Measurements from ENCODE around the gene TMC7.

TMC7 gene

DNA sequence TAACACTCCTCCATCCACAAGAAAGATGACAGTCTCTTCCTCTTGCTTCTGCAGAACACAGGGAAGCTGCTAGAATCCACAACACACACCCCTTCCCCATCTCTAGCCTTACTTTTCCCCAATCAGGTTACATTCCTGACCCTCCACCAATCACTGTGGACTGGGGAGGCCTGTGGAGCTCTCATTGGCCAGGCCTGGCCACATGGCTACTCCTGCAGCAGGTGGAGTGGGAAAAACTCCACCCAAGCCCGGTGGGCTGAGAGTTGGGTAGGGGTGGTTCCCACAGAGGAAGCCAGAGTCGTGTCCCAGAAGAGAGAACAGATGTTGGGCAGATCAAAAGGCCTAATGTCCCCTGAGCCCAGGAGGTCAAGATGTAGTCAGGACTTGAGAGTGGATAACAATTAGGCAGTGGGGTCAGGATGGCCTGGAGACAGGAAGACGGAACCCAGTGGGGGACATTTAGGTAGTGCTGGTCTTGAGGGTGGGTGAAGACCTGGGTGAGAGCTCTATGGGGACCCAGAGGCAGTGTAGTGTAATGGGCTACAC, 105.7 kb downstream of the TMC7 start:
- no peak for DNase-seq (ENCODE audit: low read depth in 2 of 2)

GRCh38 chr16:19090916-19091315, 107.2 kb downstream of the TMC7 start:
- no peak for DNase-seq (ENCODE audit: low read depth in 2 of 2)

DNA sequence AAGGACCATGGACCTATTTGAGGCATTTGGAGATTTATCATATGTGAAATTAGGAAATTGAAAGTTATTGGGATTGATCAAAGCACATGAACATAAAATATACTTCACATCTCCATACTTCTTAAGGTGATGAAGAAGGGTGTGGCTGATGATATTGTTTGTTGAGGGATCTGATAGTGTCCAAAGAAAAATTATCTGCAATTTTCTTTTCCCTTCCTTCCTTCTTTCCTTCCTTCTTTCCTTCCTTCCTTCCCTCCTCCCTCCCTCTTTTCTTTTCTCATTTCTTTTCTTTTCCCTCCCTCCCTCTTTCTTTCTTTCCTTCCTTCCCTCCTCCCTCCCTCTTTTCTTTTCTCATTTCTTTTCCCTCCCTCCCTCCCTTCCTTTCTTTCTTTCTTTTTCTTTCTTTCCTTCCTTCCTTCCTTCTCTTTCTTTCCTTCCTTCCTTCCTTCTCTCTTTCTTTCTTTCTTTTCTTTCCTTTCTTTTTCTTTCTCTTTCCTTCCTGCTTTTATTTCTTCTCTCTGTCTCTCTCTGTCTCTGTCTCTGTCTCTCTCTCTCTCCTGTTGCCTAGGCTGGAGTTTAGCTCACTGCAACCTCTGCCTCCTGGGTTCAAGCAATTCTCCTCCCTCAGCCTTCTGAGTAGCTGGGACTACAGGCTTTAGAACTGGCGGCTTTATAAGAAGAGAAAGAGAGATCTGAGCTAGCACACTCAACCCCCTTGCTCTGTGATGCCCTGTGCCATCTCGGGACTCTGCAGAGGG, 109.1 kb downstream of the TMC7 start:
- no peak for DNase-seq (ENCODE audit: low read depth in 2 of 2)

- DNase-seq (ENCODE audit: low read depth in 2 of 2), result no peak
Observed at GRCh38 chr16:19093631-19094541, 110.2 kb downstream of the TMC7 start.

DNA sequence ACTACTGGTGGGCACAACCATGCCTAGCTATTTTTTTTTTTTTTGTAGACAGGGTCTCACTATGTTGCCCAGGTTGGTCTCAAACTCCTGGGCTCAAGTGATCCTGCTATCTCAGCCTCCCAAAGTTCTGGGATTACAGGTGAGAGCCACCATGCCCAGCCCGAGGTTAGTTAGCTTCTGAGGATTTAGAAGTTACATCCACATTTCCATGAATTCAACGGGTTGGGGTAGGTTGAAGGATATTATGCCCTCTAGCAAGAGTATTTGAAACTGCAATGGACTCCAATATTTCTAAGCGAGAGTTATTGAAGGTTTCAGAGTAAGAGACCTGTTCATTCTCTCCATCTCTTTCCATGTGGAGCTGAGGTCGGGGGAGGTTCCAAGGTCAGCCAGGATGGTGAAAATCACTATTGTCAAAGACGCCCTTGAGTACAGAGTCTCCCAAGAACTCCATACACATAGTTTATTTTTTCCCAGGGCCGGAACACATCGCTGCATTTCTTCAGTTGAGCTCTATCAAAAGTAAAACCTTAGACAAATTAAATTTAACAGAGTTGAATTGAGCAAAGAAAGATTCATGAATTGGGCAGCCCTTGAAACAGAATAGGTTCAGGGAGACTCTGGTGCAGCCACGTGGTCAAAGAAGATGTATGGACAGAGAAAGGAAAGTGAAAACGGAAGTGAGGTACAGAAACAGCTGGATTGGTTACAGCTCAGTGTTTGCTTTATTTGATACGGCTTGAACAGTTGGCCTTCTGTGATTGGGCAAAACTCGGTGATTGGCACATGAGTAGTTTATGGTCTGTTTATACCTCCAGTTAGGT, 111.0 kb downstream of the TMC7 start:
- no peak for DNase-seq (ENCODE audit: low read depth in 2 of 2)

DNA sequence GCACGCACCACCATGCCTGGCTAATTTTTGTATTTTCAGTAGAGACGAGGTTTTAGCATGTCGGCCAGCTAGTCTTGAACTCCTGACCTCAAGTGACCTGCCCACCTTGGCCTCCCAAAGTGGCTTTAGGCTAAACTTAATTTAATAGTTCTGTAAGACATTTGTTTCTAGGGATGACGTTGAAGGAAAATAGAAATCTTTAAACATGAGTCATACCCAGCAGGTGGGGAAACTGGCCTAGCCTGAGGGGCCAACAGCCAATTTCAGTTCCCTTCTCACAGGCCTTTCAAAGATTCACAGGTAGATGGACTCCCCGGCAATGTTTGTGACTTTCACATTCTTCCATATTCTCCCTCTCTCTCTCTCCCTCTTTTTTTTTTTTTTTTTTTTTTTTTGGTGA, 111.9 kb downstream of the TMC7 start:
- no peak for DNase-seq (ENCODE audit: low read depth in 2 of 2)

- no peak for DNase-seq (ENCODE audit: low read depth in 2 of 2)
Observed at GRCh38 chr16:19098173-19098572, 114.4 kb downstream of the TMC7 start.

GRCh38 chr16:19102187-19102872, 118.6 kb downstream of the TMC7 start:
- no peak for DNase-seq (ENCODE audit: low read depth in 2 of 2)

DNA sequence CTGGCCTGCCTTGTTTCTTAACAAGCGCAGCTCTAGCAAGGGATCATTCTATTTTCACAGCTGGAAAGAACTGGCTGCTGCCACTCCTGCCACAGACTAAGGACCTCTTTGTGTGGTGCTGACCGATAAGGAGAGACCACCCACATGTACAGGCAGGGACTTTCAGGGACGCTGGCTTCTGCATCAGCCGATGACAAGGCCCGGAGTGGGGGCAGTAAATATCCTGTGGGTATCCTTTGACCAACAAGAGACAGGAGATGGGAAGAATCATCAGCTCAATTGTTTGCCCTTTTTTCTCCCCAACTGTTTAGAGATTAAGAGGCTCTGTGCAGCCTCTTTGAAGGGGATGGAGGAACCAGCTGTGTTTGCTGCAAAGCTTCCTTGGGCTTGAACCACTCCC, 120.9 kb downstream of the TMC7 start:
- DNase-seq (ENCODE audit: low read depth in 2 of 2), result no peak

- DNase-seq (ENCODE audit: low read depth in 2 of 2), result no peak
Observed at GRCh38 chr16:19105131-19105530, 121.4 kb downstream of the TMC7 start.

GRCh38 chr16:19105891-19106624, 122.3 kb downstream of the TMC7 start:
- no peak for DNase-seq (ENCODE audit: low read depth in 2 of 2)

GRCh38 chr16:19106625-19107020, 122.9 kb downstream of the TMC7 start:
- DNase-seq (ENCODE audit: low read depth in 2 of 2), result no peak

- no peak for DNase-seq (ENCODE audit: low read depth in 2 of 2)
Observed at GRCh38 chr16:19108409-19109287, 124.9 kb downstream of the TMC7 start.

DNA sequence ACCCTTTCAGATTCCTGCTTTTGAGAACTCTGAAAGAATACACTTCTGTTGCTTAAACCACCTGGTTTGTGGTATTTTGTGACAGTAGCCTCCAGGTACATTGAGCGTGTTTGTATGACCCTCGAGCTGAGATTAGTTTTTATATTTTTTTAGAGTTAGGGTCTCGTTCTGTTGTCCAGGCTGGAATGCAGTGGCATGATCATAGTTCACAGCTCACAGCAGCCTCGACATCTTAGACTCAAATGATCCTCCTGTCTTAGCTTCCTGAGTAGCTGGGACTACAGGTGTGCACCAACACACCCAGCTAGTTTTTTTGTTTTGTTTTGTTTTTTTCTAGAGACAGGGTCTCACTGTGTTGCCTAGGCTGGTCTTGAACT, 125.5 kb downstream of the TMC7 start:
- no peak for DNase-seq (ENCODE audit: low read depth in 2 of 2)

DNA sequence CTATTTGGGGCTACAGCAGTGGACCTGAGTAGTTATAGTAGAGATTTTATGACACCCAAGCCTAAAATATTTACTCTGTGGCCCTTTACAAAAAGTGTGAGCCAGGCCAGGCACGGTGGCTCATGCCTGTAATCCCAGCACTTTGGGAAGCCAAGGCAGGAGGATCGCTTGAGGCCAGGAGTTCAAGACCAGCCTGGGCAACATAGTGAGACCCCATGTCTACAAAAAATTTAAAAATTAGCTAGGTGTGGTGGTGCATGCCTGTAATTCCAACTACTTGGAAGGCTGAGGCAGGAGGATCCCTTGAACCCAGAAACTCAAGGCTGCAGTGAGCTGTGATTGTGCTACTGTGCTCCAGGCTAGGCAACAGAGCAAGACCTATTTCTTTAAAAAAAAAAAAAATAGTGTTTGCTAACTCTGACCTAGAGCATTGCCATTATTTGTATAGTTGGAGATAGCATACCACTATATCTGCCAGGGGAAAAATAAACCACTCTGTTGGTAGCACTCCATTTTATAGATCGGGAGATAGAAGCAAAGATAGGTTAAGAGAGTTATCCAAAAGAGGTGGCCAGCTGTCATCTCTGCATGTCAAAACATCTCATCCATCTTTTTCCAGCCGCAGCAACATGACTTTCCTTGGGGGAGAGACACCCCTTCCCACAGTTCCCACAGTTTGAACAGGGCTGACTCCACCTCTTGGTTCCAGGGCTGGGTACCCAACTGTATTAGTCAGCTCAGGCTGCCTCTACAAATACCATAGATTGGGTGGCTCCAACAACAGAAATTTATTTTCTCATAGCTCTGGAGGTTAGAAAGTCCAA, 127.0 kb downstream of the TMC7 start:
- DNase-seq (ENCODE audit: low read depth in 2 of 2), result no peak

GRCh38 chr16:19112099-19112407, 128.3 kb downstream of the TMC7 start:
- no peak for DNase-seq (ENCODE audit: low read depth in 2 of 2)
